Measurements from ENCODE around the gene TPTE. TPM values are rescaled to one million over a fixed set of nuclear protein-coding genes. Genes with fewer than 3 reads are reported as not detected.
"Not testable (repeated sequence)": the region's sequence is repeated elsewhere in the genome, so short reads cannot be mapped to it uniquely, and the experiment has no call there.

TPTE gene
- total RNA-seq, 1 donor from 2014 or later, result not detected

- Histone ChIP-seq H3K9me3 (peaks cover 7% of the 10 kb centered on the region), H3K27me3 (ENCODE audit: low read depth) (no peaks in the 10 kb centered on the region), H3K4me3 (no peak overlapping the region), H3K36me3 (no peaks in the 10 kb centered on the region), H3K27ac (no peak overlapping the region), H3K4me1 (no peaks in the 10 kb centered on the region)
- no peak for TF ChIP-seq CTCF (IDR thresholded peaks at IDR 0.05)
- no peak for DNase-seq
- intact Hi-C loops (cut with DNase I), result no loop called here
- no peak for ATAC-seq
These were observed 18.6 kb downstream of the TPTE start for GRCh38 chr21:10539956-10540355.

GRCh38 chr21:10544376-10544775 lies 23.0 kb downstream of the TPTE start:
- intact Hi-C loops (cut with DNase I); H3K36me3 ChIP-seq; H3K4me1 ChIP-seq; H3K4me3 ChIP-seq; H3K27ac ChIP-seq; H3K27me3 ChIP-seq (ENCODE audit: low read depth); DNase-seq; ATAC-seq: not testable (repeated sequence)
- peaks cover 15% of the 10 kb centered on the region for H3K9me3 ChIP-seq

- H3K4me3 ChIP-seq; ATAC-seq; H3K36me3 ChIP-seq; DNase-seq; H3K4me1 ChIP-seq; H3K27ac ChIP-seq; intact Hi-C loops (cut with DNase I); H3K27me3 ChIP-seq (ENCODE audit: low read depth): not testable (repeated sequence)
- peaks cover 14% of the 10 kb centered on the region for H3K9me3 ChIP-seq
These were observed 26.5 kb downstream of the TPTE start for GRCh38 chr21:10547868-10548267.

GRCh38 chr21:10548331-10548954 lies 27.1 kb downstream of the TPTE start:
- H3K27ac ChIP-seq; intact Hi-C loops (cut with DNase I); ATAC-seq; DNase-seq; H3K27me3 ChIP-seq (ENCODE audit: low read depth); H3K4me1 ChIP-seq; H3K4me3 ChIP-seq; H3K36me3 ChIP-seq: not testable (repeated sequence)
- H3K9me3 ChIP-seq, result peaks cover 14% of the 10 kb centered on the region

- H3K27ac ChIP-seq; H3K36me3 ChIP-seq; H3K27me3 ChIP-seq (ENCODE audit: low read depth); ATAC-seq; H3K4me3 ChIP-seq; intact Hi-C loops (cut with DNase I); H3K4me1 ChIP-seq; DNase-seq: not testable (repeated sequence)
- peaks cover 60% of the 10 kb centered on the region for H3K9me3 ChIP-seq
These were observed 49.4 kb downstream of the TPTE start for GRCh38 chr21:10570803-10571202.

- intact Hi-C loops (cut with DNase I); DNase-seq; H3K27ac ChIP-seq; H3K4me3 ChIP-seq; H3K4me1 ChIP-seq; H3K27me3 ChIP-seq (ENCODE audit: low read depth); H3K36me3 ChIP-seq: not testable (repeated sequence)
- peak; percentile 31 to 47 for ATAC-seq
- H3K9me3 ChIP-seq, result peaks cover 65% of the 10 kb centered on the region
These were observed 53.3 kb downstream of the TPTE start for GRCh38 chr21:10574531-10575310.

GRCh38 chr21:10575311-10575667 lies 53.9 kb downstream of the TPTE start:
- TF ChIP-seq CTCF (IDR thresholded peaks at IDR 0.05), result no peak
- ATAC-seq, result peak; percentile 16 to 31
- intact Hi-C loops (cut with DNase I), result no loop called here

GRCh38 chr21:10578910-10579309 lies 57.5 kb downstream of the TPTE start:
- intact Hi-C loops (cut with DNase I); H3K4me3 ChIP-seq; H3K36me3 ChIP-seq; H3K4me1 ChIP-seq; H3K27me3 ChIP-seq (ENCODE audit: low read depth); H3K27ac ChIP-seq; DNase-seq; ATAC-seq: not testable (repeated sequence)
- H3K9me3 ChIP-seq, result peaks cover 42% of the 10 kb centered on the region

More at GRCh38 chr21:10575311-10575667, 53.9 kb downstream of the TPTE start:
- H3K36me3 ChIP-seq, result no peaks in the 10 kb centered on the region
- peaks cover 61% of the 10 kb centered on the region for H3K9me3 ChIP-seq
- no peak for DNase-seq
- no peaks in the 10 kb centered on the region for H3K4me1 ChIP-seq
- H3K27ac ChIP-seq, result no peak overlapping the region
- no peaks in the 10 kb centered on the region for H3K27me3 ChIP-seq (ENCODE audit: low read depth)
- H3K4me3 ChIP-seq, result no peak overlapping the region

- H3K9me3 ChIP-seq, result peaks cover 14% of the 10 kb centered on the region
- DNase-seq; intact Hi-C loops (cut with DNase I): not testable (repeated sequence)
These were observed 67.7 kb downstream of the TPTE start for GRCh38 chr21:10589115-10589514.

GRCh38 chr21:10607074-10607473 lies 85.7 kb downstream of the TPTE start:
- H3K27ac ChIP-seq; H3K4me1 ChIP-seq; H3K27me3 ChIP-seq (ENCODE audit: low read depth); intact Hi-C loops (cut with DNase I); H3K36me3 ChIP-seq; H3K9me3 ChIP-seq; ATAC-seq; H3K4me3 ChIP-seq; DNase-seq: not testable (repeated sequence)

More at GRCh38 chr21:10589115-10589514, 67.7 kb downstream of the TPTE start:
- ATAC-seq; H3K4me3 ChIP-seq; H3K36me3 ChIP-seq; H3K27me3 ChIP-seq (ENCODE audit: low read depth); H3K27ac ChIP-seq; H3K4me1 ChIP-seq: not testable (repeated sequence)

GRCh38 chr21:10614285-10614684 lies 92.9 kb downstream of the TPTE start:
- intact Hi-C loops (cut with DNase I); DNase-seq; H3K4me3 ChIP-seq; H3K36me3 ChIP-seq; H3K27ac ChIP-seq; H3K27me3 ChIP-seq (ENCODE audit: low read depth); H3K4me1 ChIP-seq: not testable (repeated sequence)
- ATAC-seq, result peak; percentile 26 to 41
- peaks cover 19% of the 10 kb centered on the region for H3K9me3 ChIP-seq

- ATAC-seq; DNase-seq; H3K27me3 ChIP-seq (ENCODE audit: low read depth); intact Hi-C loops (cut with DNase I); H3K27ac ChIP-seq; H3K36me3 ChIP-seq; H3K4me1 ChIP-seq; H3K4me3 ChIP-seq: not testable (repeated sequence)
- H3K9me3 ChIP-seq, result peaks cover 17% of the 10 kb centered on the region
These were observed 94.7 kb downstream of the TPTE start for GRCh38 chr21:10616061-10616460.
